MM.1S (cell line): Measurements from ENCODE around the gene KRT4.
"Not testable (repeated sequence)": the region's sequence is repeated elsewhere in the genome, so short reads cannot be mapped to it uniquely, and the experiment has no call there.

ENCODE experiments used
- CTCF ChIP-seq: fragments of 300-600 bp; sonication (generic); IDR thresholded peaks from 2 replicates; pipeline ENCODE4 v1.5.1; 2016; ENCODE audit warnings: antibody characterized with exemption, low read length, mixed read lengths
- EZH2 ChIP-seq: fragments of 300-600 bp; sonication (generic); optimal IDR thresholded peaks from 2 replicates; pipeline ENCODE3; 2017; ENCODE audit warnings: low read depth, mild to moderate bottlenecking, antibody characterized with exemption, low read length, mixed read lengths

GRCh38 chr12:52761218-52761617, 52.7 kb downstream of the KRT4 start:
- not testable (repeated sequence) for TF ChIP-seq CTCF, EZH2
